Osteocyte (in vitro differentiated cells): ENCODE data around the gene PCLAF. TPM values are rescaled to one million over a fixed set of nuclear protein-coding genes. Genes with fewer than 3 reads are reported as not detected.
"Not testable (repeated sequence)": the region's sequence is repeated elsewhere in the genome, so short reads cannot be mapped to it uniquely, and the experiment has no call there.

Experiments used
- DNase-seq: peaks from one replicate; pipeline ENCODE4 v3.0.0; 2021; ENCODE audit warnings: mixed read lengths; ENCODE audit not compliant: unreplicated experiment; ENCODE audit errors: extremely low spot score
- H3K27ac Mint-ChIP-seq: one replicate; pipeline ENCODE4 v1.8.0; 2021; ENCODE audit warnings: mild to moderate bottlenecking, mixed read lengths; ENCODE audit not compliant: unreplicated experiment
- H3K27me3 Mint-ChIP-seq: one replicate; pipeline ENCODE4 v1.8.0; 2021; ENCODE audit warnings: mixed read lengths; ENCODE audit not compliant: unreplicated experiment
- H3K36me3 Mint-ChIP-seq: one replicate; pipeline ENCODE4 v1.8.0; 2021; ENCODE audit warnings: mixed read lengths; ENCODE audit not compliant: unreplicated experiment
- H3K4me1 Mint-ChIP-seq: one replicate; pipeline ENCODE4 v1.8.0; 2021; ENCODE audit warnings: mixed read lengths; ENCODE audit not compliant: unreplicated experiment
- H3K4me3 Mint-ChIP-seq: one replicate; pipeline ENCODE4 v1.8.0; 2021; ENCODE audit warnings: mild to moderate bottlenecking, moderate library complexity, mixed read lengths; ENCODE audit not compliant: unreplicated experiment
- H3K9me3 Mint-ChIP-seq: one replicate; pipeline ENCODE4 v1.8.0; 2021; ENCODE audit warnings: mixed read lengths; ENCODE audit not compliant: unreplicated experiment
- total RNA-seq: library from RNA; stranded (reverse); gene quantifications from 2 replicates; pipeline ENCODE4 v1.2.1, GENCODE V29; 2021
- TF ChIP-seq, protein P1 (sequence below): fragments of 200-600 bp; sonication (generic); IDR thresholded peaks from 2 replicates; pipeline ENCODE4 v1.5.0; 2021; ENCODE audit warnings: antibody characterized with exemption, mild to moderate bottlenecking, moderate library complexity

PCLAF gene
- total RNA-seq, 1 donor from 2014 or later, result 12.1 TPM

DNA sequence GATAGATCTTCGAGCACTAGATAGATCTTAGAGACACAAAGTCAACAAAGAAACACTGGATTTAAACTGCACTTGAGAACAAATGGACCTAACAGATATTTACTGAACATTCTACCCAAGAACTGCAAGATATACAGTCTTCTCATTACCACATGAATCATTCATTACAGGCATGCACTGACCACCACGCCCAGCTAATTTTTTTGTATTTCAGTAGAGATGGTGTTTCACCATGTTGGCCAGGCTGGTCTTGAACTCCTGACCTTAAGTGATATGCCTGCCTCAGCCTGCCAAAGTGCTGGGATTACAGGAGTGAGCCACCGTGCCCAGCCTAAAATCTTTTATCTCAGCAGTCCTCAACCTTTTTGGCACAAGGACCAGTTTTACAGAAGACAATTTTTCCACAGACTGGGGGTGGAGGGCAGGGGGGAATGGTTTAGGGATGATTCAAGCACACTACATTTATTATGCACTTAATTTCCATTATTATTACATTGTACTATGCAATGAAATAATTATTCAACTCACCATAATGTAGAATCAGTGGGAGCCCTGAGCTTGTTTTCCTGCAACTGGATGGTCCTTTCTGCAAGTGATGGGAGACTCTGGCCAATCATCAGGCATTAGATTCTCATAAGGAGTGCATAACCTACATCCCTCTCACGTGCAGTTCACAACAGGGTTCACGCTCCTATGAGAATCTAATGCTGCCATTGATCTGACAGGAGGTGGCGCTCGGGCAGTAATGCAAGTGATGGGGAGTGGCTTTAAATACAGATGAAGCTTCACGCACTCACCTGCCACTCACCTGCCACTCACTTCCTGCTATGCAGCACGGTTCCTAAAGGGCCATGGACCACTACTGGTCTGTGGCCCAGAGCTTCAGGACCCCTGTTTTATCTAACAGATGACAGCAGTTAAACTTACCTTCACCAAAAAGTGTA is 47.0 kb downstream of the PCLAF start:
- Mint-ChIP-seq H3K27ac (no peak overlapping the region), H3K4me3 (no peak overlapping the region), H3K36me3 (peaks cover 4% of the 10 kb centered on the region)

GRCh38 chr15:64333516-64333915 is 47.7 kb downstream of the PCLAF start:
- DNase-seq, result no peak
- no peak overlapping the region for H3K4me3 Mint-ChIP-seq
- peaks cover 5% of the 10 kb centered on the region for H3K4me1 Mint-ChIP-seq
- no peaks in the 10 kb centered on the region for H3K27me3 Mint-ChIP-seq
- H3K36me3 Mint-ChIP-seq, result peaks cover 4% of the 10 kb centered on the region
- H3K27ac Mint-ChIP-seq, result no peak overlapping the region
- no peaks in the 10 kb centered on the region for H3K9me3 Mint-ChIP-seq
- TF ChIP-seq, protein P1, sequence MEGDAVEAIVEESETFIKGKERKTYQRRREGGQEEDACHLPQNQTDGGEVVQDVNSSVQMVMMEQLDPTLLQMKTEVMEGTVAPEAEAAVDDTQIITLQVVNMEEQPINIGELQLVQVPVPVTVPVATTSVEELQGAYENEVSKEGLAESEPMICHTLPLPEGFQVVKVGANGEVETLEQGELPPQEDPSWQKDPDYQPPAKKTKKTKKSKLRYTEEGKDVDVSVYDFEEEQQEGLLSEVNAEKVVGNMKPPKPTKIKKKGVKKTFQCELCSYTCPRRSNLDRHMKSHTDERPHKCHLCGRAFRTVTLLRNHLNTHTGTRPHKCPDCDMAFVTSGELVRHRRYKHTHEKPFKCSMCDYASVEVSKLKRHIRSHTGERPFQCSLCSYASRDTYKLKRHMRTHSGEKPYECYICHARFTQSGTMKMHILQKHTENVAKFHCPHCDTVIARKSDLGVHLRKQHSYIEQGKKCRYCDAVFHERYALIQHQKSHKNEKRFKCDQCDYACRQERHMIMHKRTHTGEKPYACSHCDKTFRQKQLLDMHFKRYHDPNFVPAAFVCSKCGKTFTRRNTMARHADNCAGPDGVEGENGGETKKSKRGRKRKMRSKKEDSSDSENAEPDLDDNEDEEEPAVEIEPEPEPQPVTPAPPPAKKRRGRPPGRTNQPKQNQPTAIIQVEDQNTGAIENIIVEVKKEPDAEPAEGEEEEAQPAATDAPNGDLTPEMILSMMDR, result no peak

More for the DNA sequence above, 47.0 kb downstream of the PCLAF start:
- H3K9me3 Mint-ChIP-seq, result no peaks in the 10 kb centered on the region
- H3K27me3 Mint-ChIP-seq, result no peaks in the 10 kb centered on the region
- H3K4me1 Mint-ChIP-seq, result peaks cover 5% of the 10 kb centered on the region
- no peak for DNase-seq
- TF ChIP-seq, protein P1, result no peak

- not testable (repeated sequence) for H3K36me3 Mint-ChIP-seq, H3K27me3 Mint-ChIP-seq
Observed at GRCh38 chr15:64331668-64332067, 49.6 kb downstream of the PCLAF start.

DNA sequence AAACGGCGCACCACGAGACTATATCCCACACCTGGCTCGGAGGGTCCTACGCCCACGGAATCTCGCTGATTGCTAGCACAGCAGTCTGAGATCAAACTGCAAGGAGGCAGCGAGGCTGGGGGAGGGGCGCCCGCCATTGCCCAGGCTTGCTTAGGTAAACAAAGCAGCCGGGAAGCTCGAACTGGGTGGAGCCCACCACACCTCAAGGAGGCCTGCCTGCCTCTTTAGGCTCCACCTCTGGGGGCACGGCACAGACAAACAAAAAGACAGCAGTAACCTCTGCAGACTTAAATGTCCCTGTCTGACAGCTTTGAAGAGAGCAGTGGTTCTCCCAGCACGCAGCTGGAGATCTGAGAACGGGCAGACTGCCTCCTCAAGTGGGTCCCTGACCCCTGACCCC is 54.3 kb downstream of the PCLAF start:
- not testable (repeated sequence) for H3K4me1 Mint-ChIP-seq, DNase-seq, H3K9me3 Mint-ChIP-seq, H3K36me3 Mint-ChIP-seq, H3K27me3 Mint-ChIP-seq, H3K27ac Mint-ChIP-seq
- H3K4me3 Mint-ChIP-seq, result peak overlapping the region; percentile 38

More at GRCh38 chr15:64331668-64332067, 49.6 kb downstream of the PCLAF start:
- not testable (repeated sequence) for H3K4me1 Mint-ChIP-seq, H3K9me3 Mint-ChIP-seq, H3K4me3 Mint-ChIP-seq, H3K27ac Mint-ChIP-seq, DNase-seq

- H3K27me3 Mint-ChIP-seq, H3K9me3 Mint-ChIP-seq, H3K36me3 Mint-ChIP-seq, H3K4me1 Mint-ChIP-seq, H3K27ac Mint-ChIP-seq, DNase-seq: not testable (repeated sequence)
- H3K4me3 Mint-ChIP-seq, result peak overlapping the region; percentile 29
Observed at GRCh38 chr15:64326458-64326857, 54.8 kb downstream of the PCLAF start.

- no peak for DNase-seq
- TF ChIP-seq, protein P1, result no peak
Observed at GRCh38 chr15:64324165-64324877, 56.9 kb downstream of the PCLAF start.

More at GRCh38 chr15:64324165-64324877, 56.9 kb downstream of the PCLAF start:
- Mint-ChIP-seq H3K4me3 (no peak overlapping the region), H3K27me3 (no peaks in the 10 kb centered on the region), H3K4me1 (no peaks in the 10 kb centered on the region), H3K27ac (no peak overlapping the region), H3K36me3 (no peaks in the 10 kb centered on the region), H3K9me3 (no peaks in the 10 kb centered on the region)
